Astrocyte of the cerebellum (primary cell): ENCODE measurements around the gene GLYR1.

Experiments used
- DNase-seq: peaks from one replicate; pipeline ENCODE4 v3.0.0-alpha.2; 2011; ENCODE audit warnings: low read depth
- H3K4me3 ChIP-seq: 2 replicates; pipeline ENCODE4 v1.5.1; 2011; ENCODE audit warnings: mild to moderate bottlenecking, low read depth, low read length, moderate library complexity
- CTCF ChIP-seq: IDR thresholded peaks from 2 replicates; pipeline ENCODE4 v1.5.1; 2012; ENCODE audit warnings: low read length, low read depth, moderate library complexity, mild to moderate bottlenecking; ENCODE audit errors: missing control alignments
- in situ Hi-C: cut with HindIII; loops from 2 replicates; pipeline ENCODE4 v1.10.0; 2017; ENCODE audit warnings: low sequenced_read_pairs

GLYR1 gene

GRCh38 chr16:4891886-4892216 lies 44.8 kb upstream of the GLYR1 start:
- no peak for DNase-seq
- no peak overlapping the region for H3K4me3 ChIP-seq
- TF ChIP-seq CTCF, result no peak
- in situ Hi-C loops, result no loop called here

GRCh38 chr16:4891097-4891885 lies 44.2 kb upstream of the GLYR1 start:
- in situ Hi-C loops, result no loop called here
- no peak for DNase-seq
- TF ChIP-seq CTCF, result no peak
- no peak overlapping the region for H3K4me3 ChIP-seq

- in situ Hi-C loops, result no loop called here
Measured at GRCh38 chr16:4890686-4891085, 43.6 kb upstream of the GLYR1 start.

GRCh38 chr16:4890026-4890425 lies 42.9 kb upstream of the GLYR1 start:
- in situ Hi-C loops, result no loop called here
- TF ChIP-seq CTCF, result no peak
- DNase-seq, result no peak
- no peak overlapping the region for H3K4me3 ChIP-seq

More at GRCh38 chr16:4890686-4891085, 43.6 kb upstream of the GLYR1 start:
- no peak for TF ChIP-seq CTCF
- no peak for DNase-seq
- H3K4me3 ChIP-seq, result no peak overlapping the region

- in situ Hi-C loops, result no loop called here
- no peak for DNase-seq
- no peak overlapping the region for H3K4me3 ChIP-seq
- no peak for TF ChIP-seq CTCF
Measured at GRCh38 chr16:4888428-4889135, 41.5 kb upstream of the GLYR1 start.

GRCh38 chr16:4886151-4886550 lies 39.1 kb upstream of the GLYR1 start:
- in situ Hi-C loops, result no loop called here
- no peak overlapping the region for H3K4me3 ChIP-seq
- DNase-seq, result no peak
- TF ChIP-seq CTCF, result no peak
